SJSA1 (cell line): Measurements from ENCODE around the gene PCNX3. TPM values are rescaled to one million over a fixed set of nuclear protein-coding genes. Genes with fewer than 3 reads are reported as not detected.

Experiments
- DNase-seq, 2 experiments: peaks; one replicate each; pipeline ENCODE4 v3.0.0-alpha.2; 2015 to 2020; ENCODE audit warnings: low spot score in 2 of 2, low read depth in 1 of 2
- H3K27ac ChIP-seq: fragments of 250-450 bp; sonication (Bioruptor Pico); 2 replicates; pipeline ENCODE4 v1.5.1; 2020; ENCODE audit warnings: mild to moderate bottlenecking, moderate library complexity
- H3K27me3 ChIP-seq: fragments of 250-450 bp; sonication (Bioruptor Pico); replicated peaks from 2 replicates; pipeline ENCODE4 v1.5.1; 2020; ENCODE audit warnings: mild to moderate bottlenecking, moderate library complexity
- H3K36me3 ChIP-seq: fragments of 250-450 bp; sonication (Bioruptor Pico); 2 replicates; pipeline ENCODE4 v1.5.1; 2020; ENCODE audit warnings: mild to moderate bottlenecking
- H3K4me1 ChIP-seq: fragments of 250-450 bp; sonication (Bioruptor Pico); replicated peaks from 2 replicates; pipeline ENCODE4 v1.6.1; 2021; ENCODE audit warnings: mild to moderate bottlenecking
- H3K4me3 ChIP-seq: fragments of 250-450 bp; sonication (Bioruptor Pico); 2 replicates; pipeline ENCODE4 v1.5.1; 2020; ENCODE audit warnings: mild to moderate bottlenecking
- H3K9me3 ChIP-seq: fragments of 250-450 bp; sonication (Bioruptor Pico); replicated peaks from 2 replicates; pipeline ENCODE4 v1.5.1; 2020; ENCODE audit warnings: mild to moderate bottlenecking
- total RNA-seq: library from RNA; depleted of rRNA; stranded (reverse); fragments of >200 nt; shearing (Covaris generic); gene quantifications from 2 replicates; pipeline ENCODE4 v1.2.3, GENCODE V29; 2014

Gene PCNX3
- total RNA-seq, 1 experiment from 2014 or later, result 39.7 TPM

GRCh38 chr11:65613091-65613928 is 2.3 kb upstream of the PCNX3 start:
- DNase-seq, result no peak
- H3K4me3 ChIP-seq, result peak overlapping the region; percentile 71
- H3K36me3 ChIP-seq, result peaks cover 72% of the 10 kb centered on the region
- peaks cover 40% of the 10 kb centered on the region for H3K4me1 ChIP-seq
- peak overlapping the region; percentile 60 for H3K27ac ChIP-seq
- H3K27me3 ChIP-seq, result no peaks in the 10 kb centered on the region
- no peaks in the 10 kb centered on the region for H3K9me3 ChIP-seq

- Histone ChIP-seq H3K9me3 (no peaks in the 10 kb centered on the region), H3K27me3 (no peaks in the 10 kb centered on the region), H3K27ac (peak overlapping the region; percentile 58), H3K4me1 (peaks cover 37% of the 10 kb centered on the region), H3K4me3 (peak overlapping the region; percentile 71), H3K36me3 (peaks cover 72% of the 10 kb centered on the region)
- peak in 1 of 2 experiments; percentile 81 for DNase-seq
These were observed 486 bp downstream of the PCNX3 start for GRCh38 chr11:65615950-65616574.

DNA sequence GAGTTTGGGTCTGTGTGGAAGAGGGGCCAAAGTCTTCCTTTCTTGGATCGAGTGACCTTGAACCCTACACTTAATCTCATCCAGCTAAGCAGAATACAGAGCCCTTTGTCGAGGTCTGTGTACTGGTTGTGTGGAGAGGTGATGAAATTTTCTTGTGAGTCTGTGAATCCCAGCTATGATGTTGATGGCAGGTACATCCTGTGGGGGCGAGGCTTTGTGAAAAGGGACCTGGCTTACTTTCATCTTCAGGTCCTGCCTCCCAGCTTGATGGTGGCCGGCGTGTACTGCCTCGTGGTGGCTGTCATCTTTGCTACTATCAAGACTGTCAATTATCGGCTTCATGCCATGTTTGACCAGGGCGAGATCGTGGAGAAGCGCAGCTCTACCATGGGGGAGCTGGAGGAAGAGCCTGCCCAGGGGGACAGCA is 1.0 kb downstream of the PCNX3 start:
- DNase-seq, result no peak
- H3K36me3 ChIP-seq, result peaks cover 76% of the 10 kb centered on the region

DNA sequence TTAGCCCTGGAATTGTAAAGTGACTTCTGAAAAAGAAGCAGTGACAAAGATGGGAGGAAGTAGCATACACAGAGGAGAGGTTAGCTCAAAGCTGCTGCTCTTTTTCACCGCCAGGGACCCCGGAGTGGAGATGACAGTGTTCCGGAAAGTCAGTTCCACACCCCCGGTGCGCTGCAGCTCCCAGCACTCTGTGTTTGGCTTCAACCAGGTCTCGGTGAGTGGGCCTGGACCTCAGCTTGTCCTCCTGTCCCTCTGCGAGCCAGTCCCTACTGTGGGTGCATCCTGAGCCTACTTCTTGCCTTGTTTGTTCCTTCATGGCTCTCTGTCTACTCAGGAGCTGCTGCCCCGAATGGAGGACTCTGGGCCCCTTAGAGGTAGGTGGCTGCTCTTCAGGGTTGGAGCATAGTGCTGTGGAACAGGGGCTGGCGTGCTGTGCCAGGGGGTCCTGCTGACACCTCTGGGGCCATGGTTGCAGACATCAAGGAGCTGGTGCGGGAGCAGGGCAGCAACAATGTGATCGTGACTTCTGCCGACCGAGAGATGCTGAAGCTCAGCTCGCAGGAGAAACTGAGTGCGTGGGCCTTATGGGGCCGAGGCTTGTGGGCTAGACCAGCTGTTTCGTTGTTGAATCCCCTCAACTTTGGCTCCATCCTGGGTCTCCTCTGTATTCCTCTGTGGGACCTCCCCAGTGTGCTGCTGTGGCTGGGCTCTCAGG is 1.7 kb downstream of the PCNX3 start:
- Histone ChIP-seq H3K4me3 (no peak overlapping the region; the same call in 1 of the 2 replicates), H3K27ac (no peak overlapping the region)

More for the DNA sequence above, 1.0 kb downstream of the PCNX3 start:
- Histone ChIP-seq H3K27ac (no peak overlapping the region), H3K4me3 (peak overlapping the region; percentile 71), H3K9me3 (no peaks in the 10 kb centered on the region), H3K4me1 (peaks cover 32% of the 10 kb centered on the region), H3K27me3 (no peaks in the 10 kb centered on the region)

DNA sequence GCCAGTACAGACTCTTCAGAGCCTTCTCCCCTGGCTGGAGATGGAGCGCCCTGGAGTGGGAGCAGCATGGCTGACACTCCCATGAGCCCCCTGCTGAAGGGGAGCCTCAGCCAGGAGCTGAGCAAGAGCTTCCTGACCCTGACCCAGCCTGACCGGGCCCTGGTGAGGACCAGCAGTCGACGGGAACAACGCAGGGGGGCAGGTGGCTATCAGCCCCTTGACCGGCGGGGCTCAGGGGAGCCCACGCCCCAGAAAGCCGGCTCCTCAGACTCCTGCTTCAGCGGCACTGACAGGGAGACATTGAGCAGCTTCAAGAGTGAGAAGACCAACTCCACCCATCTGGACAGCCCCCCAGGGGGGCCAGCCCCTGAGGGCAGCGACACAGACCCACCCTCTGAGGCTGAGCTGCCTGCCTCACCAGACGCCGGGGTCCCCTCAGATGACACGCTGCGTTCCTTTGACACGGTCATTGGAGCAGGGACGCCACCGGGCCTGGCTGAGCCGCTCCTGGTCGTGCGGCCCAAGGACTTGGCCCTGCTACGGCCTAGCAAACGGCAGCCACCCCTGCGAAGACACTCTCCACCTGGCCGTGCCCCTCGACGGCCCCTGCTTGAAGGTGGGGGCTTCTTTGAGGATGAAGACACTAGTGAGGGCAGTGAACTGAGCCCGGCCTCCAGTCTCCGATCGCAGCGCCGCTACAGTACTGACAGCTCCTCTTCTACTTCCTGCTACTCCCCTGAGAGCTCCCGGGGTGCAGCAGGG is 2.6 kb downstream of the PCNX3 start:
- Histone ChIP-seq H3K27ac (no peak overlapping the region), H3K27me3 (no peaks in the 10 kb centered on the region), H3K4me3 (no peak overlapping the region), H3K4me1 (peaks cover 16% of the 10 kb centered on the region), H3K9me3 (no peaks in the 10 kb centered on the region), H3K36me3 (peaks cover 76% of the 10 kb centered on the region)
- no peak for DNase-seq

More for the DNA sequence above, 1.7 kb downstream of the PCNX3 start:
- Histone ChIP-seq H3K27me3 (no peaks in the 10 kb centered on the region), H3K36me3 (peaks cover 76% of the 10 kb centered on the region), H3K9me3 (no peaks in the 10 kb centered on the region), H3K4me1 (peaks cover 25% of the 10 kb centered on the region)
- DNase-seq, result no peak

GRCh38 chr11:65618763-65619162 is 3.2 kb downstream of the PCNX3 start:
- peaks cover 13% of the 10 kb centered on the region for H3K4me1 ChIP-seq

DNA sequence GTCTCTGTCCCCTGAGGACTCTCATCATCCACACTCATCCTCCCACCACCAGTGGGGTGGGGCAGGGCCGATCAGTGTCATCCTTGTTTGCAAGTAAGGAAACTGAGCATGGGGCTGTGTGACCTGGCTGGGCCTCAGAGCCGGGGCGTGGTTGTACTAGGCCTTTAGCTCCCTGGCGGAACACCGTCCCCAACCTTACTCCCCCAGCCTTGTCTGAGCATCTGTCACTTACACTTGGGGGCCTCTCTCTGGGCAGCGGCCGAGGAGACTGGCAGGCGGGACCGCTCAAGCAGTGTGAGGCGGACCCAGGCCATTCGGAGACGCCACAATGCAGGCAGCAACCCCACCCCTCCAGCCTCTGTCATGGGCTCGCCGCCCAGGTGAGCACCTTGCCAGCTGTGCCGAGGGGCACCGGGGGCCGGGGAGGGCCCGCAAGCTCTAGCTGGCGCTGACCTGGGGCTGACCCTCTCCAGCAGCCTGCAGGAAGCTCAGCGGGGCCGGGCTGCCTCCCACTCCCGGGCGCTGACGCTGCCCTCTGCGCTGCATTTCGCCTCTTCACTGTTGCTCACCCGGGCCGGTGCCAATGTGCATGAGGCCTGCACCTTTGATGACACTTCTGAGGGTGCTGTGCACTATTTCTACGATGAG is 3.8 kb downstream of the PCNX3 start:
- H3K27me3 ChIP-seq, result no peaks in the 10 kb centered on the region

More at GRCh38 chr11:65618763-65619162, 3.2 kb downstream of the PCNX3 start:
- H3K9me3 ChIP-seq, result no peaks in the 10 kb centered on the region
- peaks cover 79% of the 10 kb centered on the region for H3K36me3 ChIP-seq
- no peaks in the 10 kb centered on the region for H3K27me3 ChIP-seq
- DNase-seq, result no peak
- H3K4me3 ChIP-seq, result no peak overlapping the region
- H3K27ac ChIP-seq, result no peak overlapping the region

GRCh38 chr11:65620666-65621065 is 5.1 kb downstream of the PCNX3 start:
- DNase-seq, result no peak
- Histone ChIP-seq H3K27ac (no peak overlapping the region), H3K9me3 (no peaks in the 10 kb centered on the region), H3K27me3 (no peaks in the 10 kb centered on the region), H3K4me1 (peaks cover 13% of the 10 kb centered on the region), H3K4me3 (no peak overlapping the region), H3K36me3 (peaks cover 94% of the 10 kb centered on the region)

More for the DNA sequence above, 3.8 kb downstream of the PCNX3 start:
- Histone ChIP-seq H3K4me1 (peaks cover 13% of the 10 kb centered on the region), H3K36me3 (peaks cover 83% of the 10 kb centered on the region), H3K4me3 (no peak overlapping the region), H3K9me3 (no peaks in the 10 kb centered on the region), H3K27ac (no peak overlapping the region)
- no peak for DNase-seq

DNA sequence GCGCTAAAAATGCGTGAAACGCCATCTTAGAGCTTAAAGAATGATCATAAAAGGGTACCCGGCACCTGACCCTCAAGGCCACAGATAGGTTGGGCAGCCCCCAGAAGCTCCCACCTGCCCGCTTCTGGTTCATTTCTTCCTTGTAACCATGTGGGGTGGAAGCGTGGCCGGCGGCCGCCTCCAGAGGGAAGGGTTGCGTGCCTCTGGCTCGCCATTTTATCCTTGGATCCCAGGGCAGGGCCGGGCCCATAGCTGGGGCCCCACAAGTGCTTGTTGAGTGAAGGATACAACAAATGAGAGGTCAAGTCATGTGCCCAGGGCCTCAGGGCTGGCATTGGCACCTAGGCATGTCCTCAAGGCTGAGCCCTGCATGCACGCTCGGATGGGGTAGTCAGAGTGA is 5.9 kb downstream of the PCNX3 start:
- Histone ChIP-seq H3K4me1 (peaks cover 10% of the 10 kb centered on the region), H3K27me3 (no peaks in the 10 kb centered on the region), H3K27ac (no peak overlapping the region), H3K9me3 (no peaks in the 10 kb centered on the region), H3K36me3 (peaks cover 98% of the 10 kb centered on the region), H3K4me3 (no peak overlapping the region)
- no peak for DNase-seq

- peaks cover 4% of the 10 kb centered on the region for H3K4me1 ChIP-seq
- no peak overlapping the region for H3K4me3 ChIP-seq
- no peak overlapping the region for H3K27ac ChIP-seq
- H3K9me3 ChIP-seq, result no peaks in the 10 kb centered on the region
- no peaks in the 10 kb centered on the region for H3K27me3 ChIP-seq
- no peak for DNase-seq
- H3K36me3 ChIP-seq, result peaks cover 98% of the 10 kb centered on the region
These were observed 6.4 kb downstream of the PCNX3 start for GRCh38 chr11:65622011-65622410.

DNA sequence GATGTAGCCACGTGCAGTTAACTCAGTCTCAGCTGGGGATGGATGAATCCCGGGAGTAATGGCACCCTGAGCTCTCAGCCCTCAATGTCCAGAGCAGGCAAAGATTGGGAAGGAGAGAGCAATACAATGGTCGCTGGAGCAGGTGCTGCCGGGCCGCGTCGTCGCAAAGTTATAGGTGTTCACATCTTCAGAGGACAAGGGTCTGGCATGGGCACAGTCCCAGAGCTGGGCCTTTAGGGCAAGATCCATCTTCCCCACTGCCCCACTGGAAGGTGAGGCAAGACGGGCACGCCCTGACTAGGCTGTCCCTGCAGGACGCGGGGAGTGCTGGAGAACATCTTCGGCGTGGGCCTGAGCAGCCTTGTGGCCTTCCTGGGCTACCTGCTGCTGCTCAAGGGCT is 7.6 kb downstream of the PCNX3 start:
- Histone ChIP-seq H3K4me1 (no peaks in the 10 kb centered on the region), H3K4me3 (no peak overlapping the region), H3K27me3 (no peaks in the 10 kb centered on the region), H3K27ac (no peak overlapping the region), H3K36me3 (peaks cover 98% of the 10 kb centered on the region), H3K9me3 (no peaks in the 10 kb centered on the region)
- DNase-seq, result no peak

DNA sequence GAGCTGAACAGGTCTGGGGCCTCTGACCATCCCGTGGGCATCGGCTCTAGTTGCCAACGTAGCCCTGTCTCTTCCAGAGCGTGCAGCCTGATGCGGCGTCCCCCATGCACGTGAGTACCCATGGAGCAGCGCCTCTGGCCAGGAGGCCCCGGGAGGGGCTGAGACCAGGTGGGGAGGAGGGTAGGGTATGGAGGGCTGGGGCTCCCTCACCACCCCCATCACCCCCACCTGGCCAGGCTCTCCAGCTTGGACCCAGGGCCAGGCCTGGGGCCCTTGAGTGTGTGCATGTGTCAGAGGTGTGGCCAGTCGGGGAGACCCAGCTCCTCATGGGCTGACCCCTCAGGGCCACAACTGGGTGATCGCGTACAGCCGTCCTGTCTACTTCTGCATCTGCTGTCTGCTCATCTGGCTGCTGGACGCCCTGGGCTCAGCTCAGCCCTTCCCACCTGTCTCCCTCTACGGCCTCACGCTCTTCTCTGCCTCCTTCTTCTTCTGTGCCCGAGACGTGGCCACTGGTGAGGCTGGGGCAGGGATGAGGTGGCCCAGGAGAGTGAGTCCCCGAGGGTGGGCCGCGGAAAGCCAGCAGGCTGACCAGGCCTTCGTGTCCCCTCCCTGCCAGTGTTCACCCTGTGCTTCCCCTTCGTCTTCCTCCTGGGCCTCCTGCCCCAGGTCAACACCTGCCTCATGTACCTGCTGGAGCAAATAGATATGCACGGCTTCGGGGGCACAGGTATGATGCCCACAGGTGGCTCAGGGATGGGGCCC is 8.5 kb downstream of the PCNX3 start:
- Histone ChIP-seq H3K36me3 (peaks cover 98% of the 10 kb centered on the region), H3K4me3 (no peak overlapping the region), H3K27ac (no peak overlapping the region), H3K4me1 (no peaks in the 10 kb centered on the region), H3K27me3 (no peaks in the 10 kb centered on the region), H3K9me3 (no peaks in the 10 kb centered on the region)
- DNase-seq, result no peak
